Adipocyte (in vitro differentiated cells): Measurements from ENCODE around the gene NGEF.

Source experiments
- DNase-seq: peaks from one replicate; pipeline ENCODE4 v3.0.0-alpha.2; 2015; ENCODE audit warnings: low read depth
- H3K27me3 ChIP-seq: replicated peaks from 2 replicates; pipeline ENCODE4 v1.7.0; 2013; ENCODE audit warnings: mild to moderate bottlenecking, low read length, moderate library complexity; ENCODE audit not compliant: control insufficient read depth, insufficient read depth
- H3K36me3 ChIP-seq: 2 replicates; pipeline ENCODE4 v1.7.0; 2013; ENCODE audit warnings: low read length, mild to moderate bottlenecking, moderate library complexity; ENCODE audit not compliant: control insufficient read depth, insufficient read depth, severe bottlenecking
- H3K4me1 ChIP-seq: 2 replicates; pipeline ENCODE4 v1.7.0; 2013; ENCODE audit warnings: mild to moderate bottlenecking, low read length, moderate library complexity; ENCODE audit not compliant: control insufficient read depth, insufficient read depth
- H3K4me3 ChIP-seq: 2 replicates; pipeline ENCODE4 v1.7.0; 2013; ENCODE audit warnings: mild to moderate bottlenecking, low read length, moderate library complexity
- H3K9ac ChIP-seq: 2 replicates; pipeline ENCODE4 v1.7.0; 2013; ENCODE audit warnings: mild to moderate bottlenecking, low read length, moderate library complexity
- H3K9me3 ChIP-seq: 2 replicates; pipeline ENCODE4 v1.7.0; 2013; ENCODE audit warnings: mild to moderate bottlenecking, low read length, moderate library complexity; ENCODE audit not compliant: control insufficient read depth

NGEF gene

GRCh38 chr2:233015019-233015645 lies 2.1 kb upstream of the NGEF start:
- peaks cover 7% of the 10 kb centered on the region for H3K27me3 ChIP-seq

GRCh38 chr2:233013650-233014049 lies 594 bp upstream of the NGEF start:
- H3K9me3 ChIP-seq = peaks cover 12% of the 10 kb centered on the region
- H3K9ac ChIP-seq = no peak overlapping the region
- DNase-seq = no peak
- peaks cover 7% of the 10 kb centered on the region for H3K27me3 ChIP-seq
- H3K4me3 ChIP-seq = no peak overlapping the region
- no peaks in the 10 kb centered on the region for H3K4me1 ChIP-seq
- no peaks in the 10 kb centered on the region for H3K36me3 ChIP-seq

More at GRCh38 chr2:233015019-233015645, 2.1 kb upstream of the NGEF start:
- Histone ChIP-seq H3K9me3 (peaks cover 12% of the 10 kb centered on the region), H3K4me3 (no peak overlapping the region), H3K4me1 (no peaks in the 10 kb centered on the region), H3K9ac (no peak overlapping the region), H3K36me3 (no peaks in the 10 kb centered on the region)
- no peak for DNase-seq

GRCh38 chr2:233012301-233012971 lies 620 bp downstream of the NGEF start:
- Histone ChIP-seq H3K9ac (no peak overlapping the region), H3K27me3 (peaks cover 7% of the 10 kb centered on the region), H3K4me3 (no peak overlapping the region), H3K36me3 (no peaks in the 10 kb centered on the region), H3K4me1 (no peaks in the 10 kb centered on the region), H3K9me3 (peaks cover 3% of the 10 kb centered on the region)
- no peak for DNase-seq

GRCh38 chr2:233011702-233012131 lies 1.3 kb downstream of the NGEF start:
- H3K9me3 ChIP-seq = no peaks in the 10 kb centered on the region
- no peak overlapping the region for H3K9ac ChIP-seq
- H3K4me1 ChIP-seq = no peaks in the 10 kb centered on the region
- no peak for DNase-seq
- H3K36me3 ChIP-seq = no peaks in the 10 kb centered on the region
- no peak overlapping the region for H3K4me3 ChIP-seq
- H3K27me3 ChIP-seq = peaks cover 7% of the 10 kb centered on the region

GRCh38 chr2:233011268-233011650 lies 1.8 kb downstream of the NGEF start:
- no peaks in the 10 kb centered on the region for H3K36me3 ChIP-seq
- no peak overlapping the region for H3K9ac ChIP-seq
- no peak for DNase-seq
- no peak overlapping the region for H3K4me3 ChIP-seq
- H3K4me1 ChIP-seq = no peaks in the 10 kb centered on the region
- peaks cover 7% of the 10 kb centered on the region for H3K27me3 ChIP-seq
- no peaks in the 10 kb centered on the region for H3K9me3 ChIP-seq

- H3K36me3 ChIP-seq = no peaks in the 10 kb centered on the region
- peaks cover 7% of the 10 kb centered on the region for H3K27me3 ChIP-seq
- no peak overlapping the region for H3K9ac ChIP-seq
- DNase-seq = no peak
- H3K4me1 ChIP-seq = no peaks in the 10 kb centered on the region
- H3K9me3 ChIP-seq = no peaks in the 10 kb centered on the region
- no peak overlapping the region for H3K4me3 ChIP-seq
These were observed 2.3 kb downstream of the NGEF start for GRCh38 chr2:233010569-233011267.

GRCh38 chr2:233009661-233010060 lies 3.4 kb downstream of the NGEF start:
- no peak for DNase-seq
- Histone ChIP-seq H3K9ac (no peak overlapping the region), H3K9me3 (no peaks in the 10 kb centered on the region)

GRCh38 chr2:233007739-233008138 lies 5.3 kb downstream of the NGEF start:
- Histone ChIP-seq H3K4me1 (no peaks in the 10 kb centered on the region), H3K27me3 (peaks cover 20% of the 10 kb centered on the region)
- DNase-seq = no peak

More at GRCh38 chr2:233009661-233010060, 3.4 kb downstream of the NGEF start:
- Histone ChIP-seq H3K4me3 (no peak overlapping the region), H3K27me3 (peaks cover 14% of the 10 kb centered on the region), H3K4me1 (no peaks in the 10 kb centered on the region), H3K36me3 (no peaks in the 10 kb centered on the region)

GRCh38 chr2:233007270-233007669 lies 5.8 kb downstream of the NGEF start:
- no peak overlapping the region for H3K4me3 ChIP-seq
- DNase-seq = no peak

More at GRCh38 chr2:233007739-233008138, 5.3 kb downstream of the NGEF start:
- H3K9ac ChIP-seq = no peak overlapping the region
- no peaks in the 10 kb centered on the region for H3K36me3 ChIP-seq
- H3K4me3 ChIP-seq = no peak overlapping the region
- no peaks in the 10 kb centered on the region for H3K9me3 ChIP-seq

GRCh38 chr2:233006648-233007047 lies 6.4 kb downstream of the NGEF start:
- Histone ChIP-seq H3K36me3 (no peaks in the 10 kb centered on the region), H3K27me3 (peaks cover 18% of the 10 kb centered on the region), H3K4me1 (no peaks in the 10 kb centered on the region), H3K4me3 (no peak overlapping the region), H3K9me3 (no peaks in the 10 kb centered on the region), H3K9ac (no peak overlapping the region)
- no peak for DNase-seq

More at GRCh38 chr2:233007270-233007669, 5.8 kb downstream of the NGEF start:
- H3K27me3 ChIP-seq = peaks cover 20% of the 10 kb centered on the region
- no peaks in the 10 kb centered on the region for H3K4me1 ChIP-seq
- no peaks in the 10 kb centered on the region for H3K36me3 ChIP-seq
- no peak overlapping the region for H3K9ac ChIP-seq
- H3K9me3 ChIP-seq = no peaks in the 10 kb centered on the region

GRCh38 chr2:233005096-233005495 lies 8.0 kb downstream of the NGEF start:
- Histone ChIP-seq H3K9me3 (no peaks in the 10 kb centered on the region), H3K4me1 (no peaks in the 10 kb centered on the region), H3K27me3 (peaks cover 16% of the 10 kb centered on the region), H3K36me3 (no peaks in the 10 kb centered on the region), H3K9ac (no peak overlapping the region), H3K4me3 (no peak overlapping the region)
- no peak for DNase-seq
